ENCODE data around the gene PAX9.

The PAX9 gene

GRCh38 chr14:36661506-36662257, at the start of gene PAX9:
TSS of gene PAX9 (plus strand) at chr14:36661860. CDS start at chr14:36662090, 230 bp downstream.
- no peak for FAIRE-seq

- FAIRE-seq: no peak
These were observed 43.8 kb upstream of the PAX9 start for GRCh38 chr14:36617824-36618223.

- FAIRE-seq: no peak
These were observed 43.0 kb upstream of the PAX9 start for GRCh38 chr14:36618641-36619040.

GRCh38 chr14:36619131-36619530, 42.5 kb upstream of the PAX9 start:
- FAIRE-seq: no peak

GRCh38 chr14:36619853-36620252, 41.8 kb upstream of the PAX9 start:
- no peak for FAIRE-seq

GRCh38 chr14:36625014-36625413, 36.6 kb upstream of the PAX9 start:
- FAIRE-seq: no peak

GRCh38 chr14:36625436-36625835, 36.2 kb upstream of the PAX9 start:
- no peak for FAIRE-seq

- no peak for FAIRE-seq
These were observed 35.5 kb upstream of the PAX9 start for GRCh38 chr14:36626151-36626550.

GRCh38 chr14:36627981-36628380, 33.7 kb upstream of the PAX9 start:
- no peak for FAIRE-seq

- no peak for FAIRE-seq
These were observed 28.1 kb upstream of the PAX9 start for GRCh38 chr14:36633580-36633979.

GRCh38 chr14:36646664-36647416, 14.8 kb upstream of the PAX9 start:
- no peak for FAIRE-seq

- FAIRE-seq: no peak
These were observed 14.2 kb upstream of the PAX9 start for GRCh38 chr14:36647417-36647823.

- no peak for FAIRE-seq
These were observed 13.6 kb upstream of the PAX9 start for GRCh38 chr14:36647824-36648753.

GRCh38 chr14:36649872-36650650, 11.6 kb upstream of the PAX9 start:
- no peak for FAIRE-seq

GRCh38 chr14:36652542-36653201, 9.0 kb upstream of the PAX9 start:
- no peak for FAIRE-seq

- no peak for FAIRE-seq
These were observed 8.2 kb upstream of the PAX9 start for GRCh38 chr14:36653413-36653812.

GRCh38 chr14:36653962-36654793, 7.5 kb upstream of the PAX9 start:
- FAIRE-seq: no peak

GRCh38 chr14:36654794-36655381, 6.8 kb upstream of the PAX9 start:
- no peak for FAIRE-seq

- no peak for FAIRE-seq
These were observed 6.1 kb upstream of the PAX9 start for GRCh38 chr14:36655571-36655962.

GRCh38 chr14:36655963-36656686, 5.5 kb upstream of the PAX9 start:
- no peak for FAIRE-seq
